ENCODE measurements around the gene CNOT3. TPM values are rescaled to one million over a fixed set of nuclear protein-coding genes. Genes with fewer than 3 reads are reported as not detected.

The CNOT3 gene
- total and polyA plus RNA-seq, 4 donors = 23.5 to 40.4 (median 28.8) TPM

GRCh38 chr19:54102421-54103169, 35.0 kb upstream of the CNOT3 start, which contains the start of gene NDUFA3:
Gene NDUFA3 (plus strand): TSS chr19:54102855. CDS start chr19:54102879, 24 bp downstream.
- H3K27me3 ChIP-seq (ENCODE audit: control insufficient read depth in 3 of 3, insufficient read depth in 3 of 3, low read length in 2 of 3) = peaks cover 0 to 7% (median 0%) of the 10 kb centered on the region in 3 donors
- H3K4me1 ChIP-seq (ENCODE audit: control insufficient read depth in 5 of 5, insufficient read depth in 5 of 5, low read length in 5 of 5) = peaks cover 0 to 6% (median 0%) of the 10 kb centered on the region in 5 donors
- 2 to 3% methylated on average over 54 of the region's 54 CpGs for WGBS, 2 donors
- H3K4me3 ChIP-seq = peak within 1 kb of the TSS; percentile 99
- H3K9ac ChIP-seq (ENCODE audit: insufficient read depth in 1 of 2, low read length in 2 of 2) = peak within 1 kb of the TSS in 1 of 2 donors; percentile 82
- H3K27ac ChIP-seq (ENCODE audit: low read depth in 1 of 2, low read length in 1 of 2) = peak within 1 kb of the TSS; percentile 75 to 80
- DNase-seq (peak; percentile 99), ATAC-seq (ENCODE audit: insufficient read depth, low FRiP score) (peak; percentile 99)
- TF ChIP-seq CTCF (IDR thresholded peaks at IDR 0.05; ENCODE audit: control extremely low read depth, extremely low read depth) = no peak
- peaks cover 0 to 13% (median 3%) of the 10 kb centered on the region in 4 donors for H3K36me3 ChIP-seq (ENCODE audit: control insufficient read depth in 4 of 4, insufficient read depth in 4 of 4, low read length in 4 of 4)
- no peaks in the 10 kb centered on the region for H3K9me3 ChIP-seq (ENCODE audit: control insufficient read depth in 4 of 4, insufficient read depth in 3 of 4, low read length in 3 of 4)

GRCh38 chr19:54104998-54105715, 32.4 kb upstream of the CNOT3 start:
- Histone ChIP-seq H3K27ac (ENCODE audit: low read depth in 1 of 2, low read length in 1 of 2) (no peak overlapping the region), H3K4me1 (ENCODE audit: control insufficient read depth in 5 of 5, insufficient read depth in 5 of 5, low read length in 5 of 5) (peaks cover 0 to 6% (median 0%) of the 10 kb centered on the region in 5 donors), H3K27me3 (ENCODE audit: control insufficient read depth in 3 of 3, insufficient read depth in 3 of 3, low read length in 2 of 3) (no peaks in the 10 kb centered on the region), H3K9me3 (ENCODE audit: control insufficient read depth in 4 of 4, insufficient read depth in 3 of 4, low read length in 3 of 4) (no peaks in the 10 kb centered on the region), H3K36me3 (ENCODE audit: control insufficient read depth in 4 of 4, insufficient read depth in 4 of 4, low read length in 4 of 4) (peaks cover 7 to 37% (median 12%) of the 10 kb centered on the region in 4 donors), H3K9ac (ENCODE audit: insufficient read depth in 1 of 2, low read length in 2 of 2) (no peak overlapping the region), H3K4me3 (no peak overlapping the region)
- DNase-seq (no peak), ATAC-seq (ENCODE audit: insufficient read depth, low FRiP score) (no peak)
- no peak for TF ChIP-seq CTCF (IDR thresholded peaks at IDR 0.05; ENCODE audit: control extremely low read depth, extremely low read depth)
- WGBS, 2 donors = 88 to 91% methylated on average over 11 of the region's 11 CpGs

- Histone ChIP-seq H3K9ac (ENCODE audit: insufficient read depth in 1 of 2, low read length in 2 of 2) (no peak overlapping the region), H3K4me1 (ENCODE audit: control insufficient read depth in 5 of 5, insufficient read depth in 5 of 5, low read length in 5 of 5) (peaks cover 0 to 6% (median 0%) of the 10 kb centered on the region in 5 donors), H3K27ac (ENCODE audit: low read depth in 1 of 2, low read length in 1 of 2) (no peak overlapping the region), H3K9me3 (ENCODE audit: control insufficient read depth in 4 of 4, insufficient read depth in 3 of 4, low read length in 3 of 4) (no peaks in the 10 kb centered on the region), H3K4me3 (no peak overlapping the region), H3K36me3 (ENCODE audit: control insufficient read depth in 4 of 4, insufficient read depth in 4 of 4, low read length in 4 of 4) (peaks cover 8 to 43% (median 12%) of the 10 kb centered on the region in 4 donors), H3K27me3 (ENCODE audit: control insufficient read depth in 3 of 3, insufficient read depth in 3 of 3, low read length in 2 of 3) (no peaks in the 10 kb centered on the region)
- WGBS, 2 donors = 86 to 92% methylated on average over 10 of the region's 10 CpGs
- ATAC-seq (ENCODE audit: insufficient read depth, low FRiP score) (no peak), DNase-seq (no peak)
- TF ChIP-seq CTCF (IDR thresholded peaks at IDR 0.05; ENCODE audit: control extremely low read depth, extremely low read depth) = no peak
Measured at GRCh38 chr19:54105796-54106195, 31.8 kb upstream of the CNOT3 start.
